GM23338 (cell line): Measurements from ENCODE around the gene GHRHR. TPM values are rescaled to one million over a fixed set of nuclear protein-coding genes. Genes with fewer than 3 reads are reported as not detected.

Experiments used
- ATAC-seq: fragments of 200-7000 bp; cut with Tn5 transposase; 3 replicates; pipeline ENCODE4 v1.9.1; 2020
- DNase-seq: peaks from one replicate; pipeline ENCODE4 v3.0.0-alpha.2; 2015; ENCODE audit warnings: low spot score
- H2AFZ ChIP-seq: fragments of 200-600 bp; sonication (generic); 2 replicates; pipeline ENCODE4 v1.8.0; 2016; ENCODE audit warnings: antibody characterized with exemption, mild to moderate bottlenecking, moderate library complexity
- H3F3A ChIP-seq: fragments of 200-600 bp; sonication (generic); replicated peaks from 2 replicates; pipeline ENCODE4 v1.8.0; 2017; ENCODE audit warnings: antibody characterized with exemption, mixed run types, low read depth
- H3K27ac ChIP-seq: fragments of 200-600 bp; sonication (generic); 2 replicates; pipeline ENCODE4 v1.6.1; 2016; ENCODE audit warnings: low read depth
- H3K27me3 ChIP-seq: fragments of 200-600 bp; sonication (generic); 2 replicates; pipeline ENCODE4 v1.8.0; 2016; ENCODE audit warnings: mild to moderate bottlenecking, mixed run types, moderate library complexity; ENCODE audit not compliant: insufficient read depth
- H3K36me3 ChIP-seq: fragments of 200-600 bp; sonication (generic); 2 replicates; pipeline ENCODE4 v1.8.0; 2016; ENCODE audit warnings: mild to moderate bottlenecking; ENCODE audit not compliant: insufficient read depth
- H3K4me1 ChIP-seq: fragments of 200-600 bp; sonication (generic); 2 replicates; pipeline ENCODE4 v1.8.0; 2016; ENCODE audit warnings: mild to moderate bottlenecking, moderate library complexity; ENCODE audit not compliant: insufficient read depth
- H3K4me2 ChIP-seq: fragments of 200-600 bp; sonication (generic); 2 replicates; pipeline ENCODE4 v1.7.1; 2017; ENCODE audit warnings: mixed run types
- H3K4me3 ChIP-seq: fragments of 200-600 bp; sonication (generic); 2 replicates; pipeline ENCODE4 v1.6.1; 2016; ENCODE audit warnings: mixed run types
- H3K79me2 ChIP-seq: fragments of 200-600 bp; sonication (generic); replicated peaks from 2 replicates; pipeline ENCODE4 v1.8.0; 2017; ENCODE audit warnings: mild to moderate bottlenecking; ENCODE audit not compliant: insufficient read depth
- H3K9me2 ChIP-seq: fragments of 200-600 bp; sonication (generic); 2 replicates; pipeline ENCODE4 v1.8.0; 2017; ENCODE audit not compliant: insufficient read depth
- H4K20me1 ChIP-seq: fragments of 200-600 bp; sonication (generic); replicated peaks from 2 replicates; pipeline ENCODE4 v1.8.0; 2017; ENCODE audit warnings: mild to moderate bottlenecking; ENCODE audit not compliant: insufficient read depth
- H3K27ac Mint-ChIP-seq: 2 replicates; pipeline ENCODE4 v1.8.0; 2020; ENCODE audit warnings: inconsistent platforms, mild to moderate bottlenecking, moderate library complexity, mixed read lengths
- H3K27me3 Mint-ChIP-seq: 3 replicates; pipeline ENCODE4 v1.8.0; 2022; ENCODE audit warnings: low read depth, mild to moderate bottlenecking, moderate library complexity, mixed read lengths, inconsistent platforms; ENCODE audit not compliant: insufficient read depth, poor library complexity
- H3K36me3 Mint-ChIP-seq: 3 replicates; pipeline ENCODE4 v1.8.0; 2021; ENCODE audit warnings: low read depth, mild to moderate bottlenecking, inconsistent platforms, moderate library complexity, mixed read lengths
- H3K4me1 Mint-ChIP-seq: 3 replicates; pipeline ENCODE4 v1.8.0; 2020; ENCODE audit warnings: mild to moderate bottlenecking, inconsistent platforms, mixed read lengths
- H3K4me3 Mint-ChIP-seq: 3 replicates; pipeline ENCODE4 v1.8.0; 2021; ENCODE audit warnings: moderate library complexity, mild to moderate bottlenecking, inconsistent platforms, mixed read lengths
- H3K9me3 Mint-ChIP-seq: 3 replicates; pipeline ENCODE4 v1.8.0; 2020; ENCODE audit warnings: moderate library complexity, mild to moderate bottlenecking, inconsistent platforms, mixed read lengths
- CREB1 ChIP-seq: fragments of 250-450 bp; sonication (Bioruptor Pico); IDR thresholded peaks from 2 replicates; pipeline ENCODE4 v1.5.0; 2020; ENCODE audit warnings: low read depth, mild to moderate bottlenecking, moderate library complexity
- CTCF ChIP-seq, 2 experiments: fragments of 200-600 bp in 1 of 2; sonication (generic) in 1 of 2; conservative IDR thresholded peaks; 2 replicates each; pipeline versions ENCODE4 v1.5.1 to v1.6.1; 2016 to 2017; ENCODE audit warnings: antibody characterized with exemption in 2 of 2, low read depth in 2 of 2, mild to moderate bottlenecking in 2 of 2, moderate library complexity in 1 of 2
- EZH2phosphoT487 ChIP-seq: fragments of 200-600 bp; sonication (generic); IDR thresholded peaks from one replicate; pipeline ENCODE4 v1.8.1; 2018; ENCODE audit warnings: antibody characterized with exemption; ENCODE audit not compliant: unreplicated experiment
- JUNB ChIP-seq: IDR thresholded peaks from one replicate; pipeline ENCODE4 v1.6.1; 2016; ENCODE audit warnings: antibody characterized with exemption; ENCODE audit not compliant: unreplicated experiment
- NANOG ChIP-seq: IDR thresholded peaks from 2 replicates; pipeline ENCODE4 v1.6.1; 2016; ENCODE audit warnings: antibody characterized with exemption, borderline replicate concordance
- POLR2AphosphoS5 ChIP-seq: IDR thresholded peaks from 2 replicates; pipeline ENCODE4 v1.6.1; 2016; ENCODE audit warnings: antibody characterized with exemption, low read depth
- STAT1 ChIP-seq: IDR thresholded peaks from one replicate; pipeline ENCODE4 v1.6.1; 2016; ENCODE audit warnings: antibody characterized with exemption; ENCODE audit not compliant: unreplicated experiment
- ZNF114 ChIP-seq: fragments of 250-450 bp; sonication (Bioruptor Pico); IDR thresholded peaks from 2 replicates; pipeline ENCODE4 v1.5.0; 2020; ENCODE audit warnings: mild to moderate bottlenecking, moderate library complexity
- ZNF331 ChIP-seq: fragments of 250-450 bp; sonication (Bioruptor Pico); IDR thresholded peaks from 2 replicates; pipeline ENCODE4 v1.5.0; 2020; ENCODE audit warnings: low read depth, mild to moderate bottlenecking, moderate library complexity
- polyA plus RNA-seq: library from polyadenylated mRNA; unstranded; fragments of >200 nt; fragmentation: Nextera tagmentation; extraction: Ambion mirVana; gene quantifications from 2 replicates; pipeline ENCODE4 v1.2.1, GENCODE V29; 2016
- total RNA-seq: library from RNA; depleted of rRNA; stranded (reverse); fragments of >200 nt; shearing (Covaris generic); gene quantifications from 2 replicates; pipeline ENCODE4 v1.2.3, GENCODE V29; 2014
- TF ChIP-seq, protein P1 (sequence below): IDR thresholded peaks from one replicate; pipeline ENCODE4 v1.6.1; 2018; ENCODE audit warnings: antibody characterized with exemption; ENCODE audit not compliant: unreplicated experiment
- TF ChIP-seq, protein P2 (sequence below): fragments of 250-450 bp; sonication (Bioruptor Pico); IDR thresholded peaks from 2 replicates; pipeline ENCODE4 v1.5.0; 2020; ENCODE audit warnings: mild to moderate bottlenecking, moderate library complexity
- TF ChIP-seq, protein P3 (sequence below): IDR thresholded peaks from 2 replicates; pipeline ENCODE4 v1.6.1; 2016; ENCODE audit warnings: antibody characterized with exemption

Gene GHRHR
- total and polyA plus RNA-seq, 2 experiments from 2014 or later: 2.2 TPM; not detected in 1

GRCh38 chr7:30921540-30922401 lies 42.0 kb upstream of the GHRHR start:
- no peak overlapping the region for H3K4me3 Mint-ChIP-seq
- no peak for ATAC-seq

More at GRCh38 chr7:30921540-30922401, 42.0 kb upstream of the GHRHR start:
- TF ChIP-seq ZNF331: no peak
- TF ChIP-seq, protein P1, sequence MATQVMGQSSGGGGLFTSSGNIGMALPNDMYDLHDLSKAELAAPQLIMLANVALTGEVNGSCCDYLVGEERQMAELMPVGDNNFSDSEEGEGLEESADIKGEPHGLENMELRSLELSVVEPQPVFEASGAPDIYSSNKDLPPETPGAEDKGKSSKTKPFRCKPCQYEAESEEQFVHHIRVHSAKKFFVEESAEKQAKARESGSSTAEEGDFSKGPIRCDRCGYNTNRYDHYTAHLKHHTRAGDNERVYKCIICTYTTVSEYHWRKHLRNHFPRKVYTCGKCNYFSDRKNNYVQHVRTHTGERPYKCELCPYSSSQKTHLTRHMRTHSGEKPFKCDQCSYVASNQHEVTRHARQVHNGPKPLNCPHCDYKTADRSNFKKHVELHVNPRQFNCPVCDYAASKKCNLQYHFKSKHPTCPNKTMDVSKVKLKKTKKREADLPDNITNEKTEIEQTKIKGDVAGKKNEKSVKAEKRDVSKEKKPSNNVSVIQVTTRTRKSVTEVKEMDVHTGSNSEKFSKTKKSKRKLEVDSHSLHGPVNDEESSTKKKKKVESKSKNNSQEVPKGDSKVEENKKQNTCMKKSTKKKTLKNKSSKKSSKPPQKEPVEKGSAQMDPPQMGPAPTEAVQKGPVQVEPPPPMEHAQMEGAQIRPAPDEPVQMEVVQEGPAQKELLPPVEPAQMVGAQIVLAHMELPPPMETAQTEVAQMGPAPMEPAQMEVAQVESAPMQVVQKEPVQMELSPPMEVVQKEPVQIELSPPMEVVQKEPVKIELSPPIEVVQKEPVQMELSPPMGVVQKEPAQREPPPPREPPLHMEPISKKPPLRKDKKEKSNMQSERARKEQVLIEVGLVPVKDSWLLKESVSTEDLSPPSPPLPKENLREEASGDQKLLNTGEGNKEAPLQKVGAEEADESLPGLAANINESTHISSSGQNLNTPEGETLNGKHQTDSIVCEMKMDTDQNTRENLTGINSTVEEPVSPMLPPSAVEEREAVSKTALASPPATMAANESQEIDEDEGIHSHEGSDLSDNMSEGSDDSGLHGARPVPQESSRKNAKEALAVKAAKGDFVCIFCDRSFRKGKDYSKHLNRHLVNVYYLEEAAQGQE: no peak
- TF ChIP-seq JUNB: no peak
- no peak for TF ChIP-seq STAT1
- no peak for TF ChIP-seq NANOG
- no peak for TF ChIP-seq CREB1 (CRISPR knock-in tag)
- TF ChIP-seq ZNF114 (CRISPR knock-in tag): no peak
- TF ChIP-seq POLR2AphosphoS5: no peak
- no peak for TF ChIP-seq EZH2phosphoT487
- TF ChIP-seq CTCF (conservative IDR thresholded peaks at IDR 0.05; ENCODE audit: low read depth in 2 of 2): no peak
- TF ChIP-seq, protein P2, sequence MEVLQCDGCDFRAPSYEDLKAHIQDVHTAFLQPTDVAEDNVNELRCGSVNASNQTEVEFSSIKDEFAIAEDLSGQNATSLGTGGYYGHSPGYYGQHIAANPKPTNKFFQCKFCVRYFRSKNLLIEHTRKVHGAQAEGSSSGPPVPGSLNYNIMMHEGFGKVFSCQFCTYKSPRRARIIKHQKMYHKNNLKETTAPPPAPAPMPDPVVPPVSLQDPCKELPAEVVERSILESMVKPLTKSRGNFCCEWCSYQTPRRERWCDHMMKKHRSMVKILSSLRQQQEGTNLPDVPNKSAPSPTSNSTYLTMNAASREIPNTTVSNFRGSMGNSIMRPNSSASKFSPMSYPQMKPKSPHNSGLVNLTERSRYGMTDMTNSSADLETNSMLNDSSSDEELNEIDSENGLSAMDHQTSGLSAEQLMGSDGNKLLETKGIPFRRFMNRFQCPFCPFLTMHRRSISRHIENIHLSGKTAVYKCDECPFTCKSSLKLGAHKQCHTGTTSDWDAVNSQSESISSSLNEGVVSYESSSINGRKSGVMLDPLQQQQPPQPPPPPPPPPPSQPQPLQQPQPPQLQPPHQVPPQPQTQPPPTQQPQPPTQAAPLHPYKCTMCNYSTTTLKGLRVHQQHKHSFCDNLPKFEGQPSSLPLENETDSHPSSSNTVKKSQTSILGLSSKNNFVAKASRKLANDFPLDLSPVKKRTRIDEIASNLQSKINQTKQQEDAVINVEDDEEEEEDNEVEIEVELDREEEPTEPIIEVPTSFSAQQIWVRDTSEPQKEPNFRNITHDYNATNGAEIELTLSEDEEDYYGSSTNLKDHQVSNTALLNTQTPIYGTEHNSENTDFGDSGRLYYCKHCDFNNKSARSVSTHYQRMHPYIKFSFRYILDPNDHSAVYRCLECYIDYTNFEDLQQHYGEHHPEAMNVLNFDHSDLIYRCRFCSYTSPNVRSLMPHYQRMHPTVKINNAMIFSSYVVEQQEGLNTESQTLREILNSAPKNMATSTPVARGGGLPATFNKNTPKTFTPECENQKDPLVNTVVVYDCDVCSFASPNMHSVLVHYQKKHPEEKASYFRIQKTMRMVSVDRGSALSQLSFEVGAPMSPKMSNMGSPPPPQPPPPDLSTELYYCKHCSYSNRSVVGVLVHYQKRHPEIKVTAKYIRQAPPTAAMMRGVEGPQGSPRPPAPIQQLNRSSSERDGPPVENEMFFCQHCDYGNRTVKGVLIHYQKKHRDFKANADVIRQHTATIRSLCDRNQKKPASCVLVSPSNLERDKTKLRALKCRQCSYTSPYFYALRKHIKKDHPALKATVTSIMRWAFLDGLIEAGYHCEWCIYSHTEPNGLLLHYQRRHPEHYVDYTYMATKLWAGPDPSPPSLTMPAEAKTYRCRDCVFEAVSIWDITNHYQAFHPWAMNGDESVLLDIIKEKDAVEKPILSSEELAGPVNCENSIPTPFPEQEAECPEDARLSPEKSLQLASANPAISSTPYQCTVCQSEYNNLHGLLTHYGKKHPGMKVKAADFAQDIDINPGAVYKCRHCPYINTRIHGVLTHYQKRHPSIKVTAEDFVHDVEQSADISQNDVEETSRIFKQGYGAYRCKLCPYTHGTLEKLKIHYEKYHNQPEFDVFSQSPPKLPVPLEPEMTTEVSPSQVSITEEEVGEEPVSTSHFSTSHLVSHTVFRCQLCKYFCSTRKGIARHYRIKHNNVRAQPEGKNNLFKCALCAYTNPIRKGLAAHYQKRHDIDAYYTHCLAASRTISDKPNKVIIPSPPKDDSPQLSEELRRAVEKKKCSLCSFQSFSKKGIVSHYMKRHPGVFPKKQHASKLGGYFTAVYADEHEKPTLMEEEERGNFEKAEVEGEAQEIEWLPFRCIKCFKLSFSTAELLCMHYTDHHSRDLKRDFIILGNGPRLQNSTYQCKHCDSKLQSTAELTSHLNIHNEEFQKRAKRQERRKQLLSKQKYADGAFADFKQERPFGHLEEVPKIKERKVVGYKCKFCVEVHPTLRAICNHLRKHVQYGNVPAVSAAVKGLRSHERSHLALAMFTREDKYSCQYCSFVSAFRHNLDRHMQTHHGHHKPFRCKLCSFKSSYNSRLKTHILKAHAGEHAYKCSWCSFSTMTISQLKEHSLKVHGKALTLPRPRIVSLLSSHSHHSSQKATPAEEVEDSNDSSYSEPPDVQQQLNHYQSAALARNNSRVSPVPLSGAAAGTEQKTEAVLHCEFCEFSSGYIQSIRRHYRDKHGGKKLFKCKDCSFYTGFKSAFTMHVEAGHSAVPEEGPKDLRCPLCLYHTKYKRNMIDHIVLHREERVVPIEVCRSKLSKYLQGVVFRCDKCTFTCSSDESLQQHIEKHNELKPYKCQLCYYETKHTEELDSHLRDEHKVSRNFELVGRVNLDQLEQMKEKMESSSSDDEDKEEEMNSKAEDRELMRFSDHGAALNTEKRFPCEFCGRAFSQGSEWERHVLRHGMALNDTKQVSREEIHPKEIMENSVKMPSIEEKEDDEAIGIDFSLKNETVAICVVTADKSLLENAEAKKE (CRISPR knock-in tag): no peak
- TF ChIP-seq, protein P3, sequence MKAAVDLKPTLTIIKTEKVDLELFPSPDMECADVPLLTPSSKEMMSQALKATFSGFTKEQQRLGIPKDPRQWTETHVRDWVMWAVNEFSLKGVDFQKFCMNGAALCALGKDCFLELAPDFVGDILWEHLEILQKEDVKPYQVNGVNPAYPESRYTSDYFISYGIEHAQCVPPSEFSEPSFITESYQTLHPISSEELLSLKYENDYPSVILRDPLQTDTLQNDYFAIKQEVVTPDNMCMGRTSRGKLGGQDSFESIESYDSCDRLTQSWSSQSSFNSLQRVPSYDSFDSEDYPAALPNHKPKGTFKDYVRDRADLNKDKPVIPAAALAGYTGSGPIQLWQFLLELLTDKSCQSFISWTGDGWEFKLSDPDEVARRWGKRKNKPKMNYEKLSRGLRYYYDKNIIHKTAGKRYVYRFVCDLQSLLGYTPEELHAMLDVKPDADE: no peak
- Histone ChIP-seq H3K27me3 (no peaks in the 10 kb centered on the region), H2AFZ (no peak overlapping the region), H3K4me2 (no peak overlapping the region), H3K27ac (no peak overlapping the region), H3K79me2 (no peaks in the 10 kb centered on the region), H3F3A (no peaks in the 10 kb centered on the region), H3K36me3 (no peaks in the 10 kb centered on the region), H4K20me1 (no peaks in the 10 kb centered on the region), H3K4me1 (no peaks in the 10 kb centered on the region), H3K4me3 (no peak overlapping the region), H3K9me2 (no peaks in the 10 kb centered on the region)
- no peak overlapping the region for H3K27ac Mint-ChIP-seq
- no peak for DNase-seq
- no peaks in the 10 kb centered on the region for H3K9me3 Mint-ChIP-seq
- H3K4me1 Mint-ChIP-seq: peaks cover 4% of the 10 kb centered on the region; the same call in 2 of the 3 replicates
- H3K27me3 Mint-ChIP-seq: peaks cover 12% of the 10 kb centered on the region
- H3K36me3 Mint-ChIP-seq: no peaks in the 10 kb centered on the region
